Gastroesophageal sphincter (tissue), 4 donors: ENCODE results near the gene GUSB. TPM values are rescaled to one million over a fixed set of nuclear protein-coding genes. Genes with fewer than 3 reads are reported as not detected.

ENCODE experiments used
- ATAC-seq: fragments of 150-250 bp; one replicate; pipeline ENCODE4 v1.9.1; 2016; ENCODE audit warnings: mild to moderate bottlenecking, moderate library complexity
- H3K27ac ChIP-seq, 4 donors: fragments of 200-600 bp; sonication (generic) in 3 of 4; 1 replicate in 3 of 4; 2 replicates in 1 of 4; pipeline ENCODE4 v1.5.1; 2016 to 2019
- H3K27me3 ChIP-seq: fragments of 200-600 bp; sonication (generic); one replicate; pipeline ENCODE4 v1.5.1; 2019
- H3K36me3 ChIP-seq, 2 donors: fragments of 200-600 bp; sonication (generic); one replicate each; pipeline ENCODE4 v1.5.1; 2019; ENCODE audit warnings: control low read depth in 1 of 2
- H3K4me1 ChIP-seq, 3 donors: fragments of 200-600 bp; sonication (generic); 1 replicate in 2 of 3; 2 replicates in 1 of 3; pipeline ENCODE4 v1.5.1; 2016 to 2019; ENCODE audit warnings: control low read depth in 2 of 3
- H3K4me3 ChIP-seq, 2 donors: fragments of 200-600 bp; sonication (generic); one replicate each; pipeline ENCODE4 v1.5.1; 2019; ENCODE audit warnings: mild to moderate bottlenecking in 1 of 2, moderate library complexity in 1 of 2
- H3K9me3 ChIP-seq, 3 donors: fragments of 200-600 bp; sonication (generic); one replicate each; pipeline ENCODE4 v1.5.1; 2017 to 2019; ENCODE audit warnings: control low read depth in 2 of 3
- EP300 ChIP-seq: sonication (generic); formaldehyde crosslinking; IDR thresholded peaks from one replicate; pipeline ENCODE4 v1.6.1; 2017; ENCODE audit warnings: antibody characterized with exemption, mild to moderate bottlenecking
- POLR2A ChIP-seq, 2 donors: fragments of 450-650 bp; IDR thresholded peaks; one replicate each; pipeline ENCODE4 v1.6.1; 2017; ENCODE audit warnings: antibody characterized with exemption in 2 of 2, mild to moderate bottlenecking in 2 of 2, moderate library complexity in 1 of 2
- POLR2AphosphoS5 ChIP-seq: sonication (generic); formaldehyde crosslinking; IDR thresholded peaks from one replicate; pipeline ENCODE4 v1.6.1; 2017; ENCODE audit warnings: antibody characterized with exemption
- WGBS, 2 donors: methylation state at CpG; one replicate each; pipeline ENCODE4 v1.1.5; 2018; ENCODE audit warnings: low coverage in 1 of 2; 5-methylcytosine and 5-hydroxymethylcytosine counted together
- total RNA-seq, 4 donors: library from RNA; depleted of rRNA; stranded (reverse); fragments of >200 nt; gene quantifications; one replicate each; pipeline ENCODE4 v1.1.0, GENCODE V29; 2016
- TF ChIP-seq, protein P1 (sequence below), 4 experiments: fragments of 200-600 bp in 2 of 4; fragments of 450-650 bp in 2 of 4; sonication (generic) in 1 of 4; IDR thresholded peaks; one replicate each; pipeline ENCODE4 v1.5.1; 2017 to 2019; ENCODE audit warnings: antibody characterized with exemption in 4 of 4, mild to moderate bottlenecking in 2 of 4, moderate library complexity in 2 of 4

Gene GUSB
- total RNA-seq, 4 donors from 2014 or later: 14.8 to 17.1 (median 15.9) TPM

DNA sequence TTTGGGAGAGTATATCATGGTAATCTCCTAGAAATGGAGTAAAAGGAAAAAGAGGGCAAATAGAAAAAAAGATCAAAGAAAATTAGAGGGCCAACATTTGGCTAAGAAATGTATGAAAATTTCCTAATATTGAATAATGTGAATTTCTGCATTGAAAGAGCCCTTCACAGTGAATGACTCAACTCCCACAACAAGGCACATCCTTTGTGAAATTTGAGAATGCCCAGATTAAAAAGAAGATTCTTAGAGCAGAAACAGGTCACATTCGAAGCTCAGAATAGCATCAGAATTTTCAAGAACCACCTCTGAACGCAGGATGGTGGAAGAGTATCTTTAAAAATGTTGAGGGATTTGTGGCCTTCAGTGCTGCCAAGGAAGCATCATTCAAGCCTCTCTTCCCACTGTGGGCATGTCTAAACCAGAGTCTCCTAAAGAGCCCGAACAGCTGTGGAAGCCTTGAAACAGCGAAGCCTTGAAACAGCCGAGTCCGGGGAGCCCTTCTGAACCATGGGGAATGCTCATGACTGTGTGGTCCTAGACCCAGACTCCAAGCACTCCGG, 43.6 kb downstream of the GUSB start:
- Histone ChIP-seq H3K36me3 (no peaks in the 10 kb centered on the region), H3K27me3 (no peaks in the 10 kb centered on the region), H3K4me1 (no peaks in the 10 kb centered on the region), H3K4me3 (no peak overlapping the region), H3K9me3 (peaks cover 0 to 5% (median 0%) of the 10 kb centered on the region in 3 donors), H3K27ac (no peak overlapping the region)
- 92 to 96% methylated on average over 4 of the region's 7 CpGs for WGBS, 2 donors
- TF ChIP-seq POLR2A (IDR thresholded peaks at IDR 0.05) (no peak), POLR2AphosphoS5 (no peak), EP300 (no peak)
- TF ChIP-seq, protein P1, sequence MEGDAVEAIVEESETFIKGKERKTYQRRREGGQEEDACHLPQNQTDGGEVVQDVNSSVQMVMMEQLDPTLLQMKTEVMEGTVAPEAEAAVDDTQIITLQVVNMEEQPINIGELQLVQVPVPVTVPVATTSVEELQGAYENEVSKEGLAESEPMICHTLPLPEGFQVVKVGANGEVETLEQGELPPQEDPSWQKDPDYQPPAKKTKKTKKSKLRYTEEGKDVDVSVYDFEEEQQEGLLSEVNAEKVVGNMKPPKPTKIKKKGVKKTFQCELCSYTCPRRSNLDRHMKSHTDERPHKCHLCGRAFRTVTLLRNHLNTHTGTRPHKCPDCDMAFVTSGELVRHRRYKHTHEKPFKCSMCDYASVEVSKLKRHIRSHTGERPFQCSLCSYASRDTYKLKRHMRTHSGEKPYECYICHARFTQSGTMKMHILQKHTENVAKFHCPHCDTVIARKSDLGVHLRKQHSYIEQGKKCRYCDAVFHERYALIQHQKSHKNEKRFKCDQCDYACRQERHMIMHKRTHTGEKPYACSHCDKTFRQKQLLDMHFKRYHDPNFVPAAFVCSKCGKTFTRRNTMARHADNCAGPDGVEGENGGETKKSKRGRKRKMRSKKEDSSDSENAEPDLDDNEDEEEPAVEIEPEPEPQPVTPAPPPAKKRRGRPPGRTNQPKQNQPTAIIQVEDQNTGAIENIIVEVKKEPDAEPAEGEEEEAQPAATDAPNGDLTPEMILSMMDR (IDR thresholded peaks at IDR 0.05): no peak
- no peak for ATAC-seq

DNA sequence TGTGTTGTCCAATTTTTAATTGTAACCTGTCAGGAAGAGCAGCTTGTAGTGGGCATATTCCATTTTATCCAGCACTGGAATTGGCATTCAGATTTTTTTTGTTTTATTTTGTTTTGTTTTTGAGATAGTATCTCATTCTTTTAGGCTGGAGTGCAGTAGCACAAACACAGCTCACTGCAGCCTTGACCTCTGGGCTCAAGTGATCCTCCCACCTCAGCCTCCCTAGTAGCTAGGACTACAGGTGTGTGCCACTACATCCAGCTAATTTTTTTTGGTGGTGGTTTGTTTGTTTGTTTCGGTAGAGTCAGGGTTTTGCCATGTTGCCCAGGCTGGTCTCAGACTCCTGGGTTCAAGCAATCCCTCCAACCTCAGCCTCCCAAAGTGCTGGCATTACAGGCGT, 44.7 kb downstream of the GUSB start:
- H3K4me3 ChIP-seq: no peak overlapping the region
- H3K27ac ChIP-seq: no peak overlapping the region
- H3K36me3 ChIP-seq: no peaks in the 10 kb centered on the region
- no peaks in the 10 kb centered on the region for H3K27me3 ChIP-seq
- peaks cover 0 to 5% (median 0%) of the 10 kb centered on the region in 3 donors for H3K9me3 ChIP-seq
- no peak for ATAC-seq
- TF ChIP-seq EP300 (no peak), POLR2A (IDR thresholded peaks at IDR 0.05) (no peak), POLR2AphosphoS5 (no peak)
- TF ChIP-seq, protein P1 (IDR thresholded peaks at IDR 0.05): no peak
- H3K4me1 ChIP-seq: no peaks in the 10 kb centered on the region
- 100% methylated on average over 1 of the region's 2 CpGs for WGBS, 2 donors

DNA sequence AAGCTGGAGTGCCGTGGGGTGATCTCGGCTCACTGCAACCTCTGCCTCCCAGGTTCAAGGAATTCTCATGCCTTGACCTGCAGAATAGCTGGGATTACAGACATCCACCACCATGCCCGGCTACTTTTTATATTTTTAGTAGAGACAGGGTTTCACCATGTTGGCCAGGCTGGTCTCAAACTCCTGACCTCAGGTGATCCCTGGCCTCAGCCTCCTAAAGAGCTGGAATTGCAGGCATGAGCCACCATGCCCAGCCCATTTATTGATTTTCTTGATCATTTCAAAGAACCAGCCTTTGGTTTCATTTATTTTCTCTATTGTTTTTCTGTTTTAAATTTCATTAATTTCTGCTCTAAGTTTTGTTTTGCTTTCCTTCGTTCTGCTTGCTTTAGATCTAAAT, 50.3 kb downstream of the GUSB start:
- Histone ChIP-seq H3K27ac (no peak overlapping the region), H3K27me3 (no peaks in the 10 kb centered on the region), H3K36me3 (no peaks in the 10 kb centered on the region), H3K4me1 (no peaks in the 10 kb centered on the region), H3K9me3 (peaks cover 0 to 5% (median 0%) of the 10 kb centered on the region in 3 donors), H3K4me3 (no peak overlapping the region)
- TF ChIP-seq POLR2AphosphoS5 (no peak), EP300 (no peak), POLR2A (IDR thresholded peaks at IDR 0.05) (no peak)
- TF ChIP-seq, protein P1 (IDR thresholded peaks at IDR 0.05): no peak
- ATAC-seq: no peak
- 82 to 83% methylated on average over 2 of the region's 4 CpGs for WGBS, 2 donors

DNA sequence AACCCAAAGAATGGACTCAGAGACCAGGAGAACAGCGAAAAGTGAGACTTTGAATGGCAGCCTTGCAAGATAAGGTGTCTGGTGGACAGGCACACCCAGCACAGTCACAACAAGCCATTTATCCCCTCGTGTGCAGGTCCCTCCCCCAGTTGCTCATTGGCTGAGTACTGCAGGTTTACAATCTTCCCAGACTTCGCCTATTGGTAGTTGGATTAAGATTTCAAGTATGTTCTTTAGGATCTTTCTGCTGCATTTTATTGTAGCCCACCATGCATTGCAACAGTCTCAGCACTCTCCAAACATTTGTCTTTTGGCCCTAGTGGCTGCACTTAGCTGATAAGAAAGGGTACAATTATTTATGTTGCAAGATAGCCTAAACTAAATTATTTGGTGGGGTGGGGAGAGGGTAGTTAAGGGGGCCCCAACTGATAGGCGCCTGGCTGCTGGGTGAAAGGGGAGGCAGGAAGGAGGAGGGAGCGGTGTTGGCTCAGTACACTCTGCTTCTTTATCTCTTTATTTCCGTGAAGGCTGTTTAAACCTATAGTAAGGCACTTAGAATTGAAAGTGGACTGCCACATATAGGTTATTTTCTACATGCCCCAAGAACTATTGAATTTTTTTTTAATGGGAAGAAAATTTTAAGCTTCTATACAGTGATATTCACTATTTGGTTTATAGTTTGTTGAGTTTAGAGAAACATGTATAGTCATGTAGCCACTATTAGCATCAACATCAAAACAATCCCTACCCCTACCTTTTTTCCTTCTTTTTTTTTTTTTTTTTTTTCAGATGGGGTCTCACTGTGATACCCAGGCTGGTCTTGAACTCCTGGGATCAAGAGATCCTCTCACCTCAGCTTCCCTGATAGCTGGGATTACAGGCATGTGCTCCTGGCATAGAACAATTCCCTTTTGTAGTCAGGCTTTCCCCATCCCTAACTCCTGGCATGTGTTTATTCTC, 54.2 kb downstream of the GUSB start:
- no peaks in the 10 kb centered on the region for H3K4me1 ChIP-seq
- ATAC-seq: no peak
- 71 to 80% methylated on average over 5 to 6 of the region's 6 CpGs for WGBS, 2 donors
- no peaks in the 10 kb centered on the region for H3K36me3 ChIP-seq
- TF ChIP-seq EP300 (no peak), POLR2A (IDR thresholded peaks at IDR 0.05) (no peak), POLR2AphosphoS5 (no peak)
- TF ChIP-seq, protein P1 (IDR thresholded peaks at IDR 0.05): no peak
- no peak overlapping the region for H3K4me3 ChIP-seq
- H3K27me3 ChIP-seq: no peaks in the 10 kb centered on the region
- no peaks in the 10 kb centered on the region for H3K9me3 ChIP-seq
- no peak overlapping the region for H3K27ac ChIP-seq

DNA sequence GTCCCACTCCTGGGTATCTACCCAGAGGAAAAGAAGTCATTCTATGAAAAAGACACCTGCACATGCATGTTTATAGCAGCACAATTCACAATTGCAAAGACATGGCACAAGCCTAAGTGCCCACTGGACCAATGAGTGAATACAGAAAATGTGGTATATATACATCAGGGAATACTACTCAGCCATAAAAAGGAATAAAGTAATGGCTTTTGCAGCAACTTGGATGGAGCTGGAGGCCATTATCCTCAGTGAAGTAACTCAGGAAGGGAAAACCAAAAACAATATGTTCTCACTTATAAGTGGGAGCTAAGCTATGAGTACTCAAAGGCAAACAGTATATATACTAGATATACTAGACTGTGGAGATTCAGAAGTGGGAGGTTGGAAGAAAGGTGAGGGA, 55.4 kb downstream of the GUSB start:
- H3K4me3 ChIP-seq: no peak overlapping the region
- TF ChIP-seq, protein P1 (IDR thresholded peaks at IDR 0.05): no peak
- no peak for TF ChIP-seq POLR2A (IDR thresholded peaks at IDR 0.05)
- TF ChIP-seq EP300: no peak
- no peak for TF ChIP-seq POLR2AphosphoS5
- H3K27ac ChIP-seq: no peak overlapping the region
- H3K27me3 ChIP-seq: no peaks in the 10 kb centered on the region
- no peak for ATAC-seq
- H3K9me3 ChIP-seq: no peaks in the 10 kb centered on the region
- no peaks in the 10 kb centered on the region for H3K4me1 ChIP-seq
- H3K36me3 ChIP-seq: no peaks in the 10 kb centered on the region
